H1 (cell line): ENCODE results near the gene CIC. TPM values are rescaled to one million over a fixed set of nuclear protein-coding genes. Genes with fewer than 3 reads are reported as not detected.

Source experiments
- CTCF ChIA-PET: fragments of 300-600 bp; sonication (Branson Sonifier 250); formaldehyde crosslinking; loops from one replicate; lab custom pipeline; 2021; ENCODE audit not compliant: partially characterized antibody; lab: Charles Lee
- POLR2A ChIA-PET: fragments of 300-600 bp; sonication (Branson Sonifier 250); formaldehyde crosslinking; loops from one replicate; lab custom pipeline; 2021; ENCODE audit warnings: inconsistent platforms; ENCODE audit not compliant: partially characterized antibody; lab: Charles Lee
- DNase-seq, 2 experiments: peaks; one replicate each; pipeline versions ENCODE4 v3.0.0 to v3.0.0-alpha.2; 2010 to 2022; ENCODE audit warnings: low spot score in 2 of 2, low read depth in 1 of 2, mixed read lengths in 1 of 2
- FAIRE-seq: peaks from 2 replicates; lab custom pipeline; 2011; peaks lifted over from hg19 to GRCh38; lab: Jason Lieb, UNC
- H2AFZ ChIP-seq: 2 replicates; pipeline ENCODE4 v1.8.1; 2012; ENCODE audit warnings: low read length, inconsistent platforms
- H2AK5ac ChIP-seq: 2 replicates; pipeline ENCODE4 v1.6.1; 2013; ENCODE audit warnings: low read depth, low read length
- H2BK120ac ChIP-seq: replicated peaks from 2 replicates; pipeline ENCODE3; 2013; ENCODE audit warnings: low read depth, low read length, inconsistent platforms
- H2BK12ac ChIP-seq: 2 replicates; pipeline ENCODE4 v1.6.1; 2013; ENCODE audit warnings: low read depth, low read length
- H2BK15ac ChIP-seq: 2 replicates; pipeline ENCODE4 v1.6.1; 2013; ENCODE audit warnings: low read length
- H2BK20ac ChIP-seq: 2 replicates; pipeline ENCODE4 v1.6.1; 2013; ENCODE audit warnings: low read length
- H2BK5ac ChIP-seq: 2 replicates; pipeline ENCODE4 v1.6.1; 2013; ENCODE audit warnings: low read depth, low read length
- H3K14ac ChIP-seq: 2 replicates; pipeline ENCODE4 v1.6.1; 2013; ENCODE audit warnings: inconsistent platforms; ENCODE audit not compliant: insufficient read length
- H3K18ac ChIP-seq: 2 replicates; pipeline ENCODE4 v1.6.1; 2013; ENCODE audit warnings: low read length; ENCODE audit errors: extremely low read depth
- H3K23ac ChIP-seq: 2 replicates; pipeline ENCODE4 v1.6.1; 2013; ENCODE audit warnings: inconsistent platforms; ENCODE audit not compliant: insufficient read length
- H3K23me2 ChIP-seq: 2 replicates; pipeline ENCODE4 v1.6.1; 2013; ENCODE audit warnings: low read depth, low read length
- H3K27ac ChIP-seq: 2 replicates; pipeline ENCODE4 v1.6.1; 2011; ENCODE audit warnings: low read depth, low read length, inconsistent platforms
- H3K27me3 ChIP-seq, 4 experiments: replicated peaks in 1 of 4; 1 replicate in 1 of 4; 2 replicates in 3 of 4; pipeline versions ENCODE4 v1.6.1 to v1.8.1; 2011 to 2013; ENCODE audit warnings: low read length in 3 of 4, mild to moderate bottlenecking in 3 of 4, inconsistent platforms in 2 of 4, mixed read lengths in 2 of 4, moderate library complexity in 1 of 4; ENCODE audit not compliant: control insufficient read depth in 3 of 4, insufficient read depth in 3 of 4; ENCODE audit errors: extremely low read depth in 1 of 4
- H3K36me3 ChIP-seq, 4 experiments: 2 replicates each; pipeline versions ENCODE4 v1.6.1 to v1.8.1; 2011 to 2013; ENCODE audit warnings: mild to moderate bottlenecking in 4 of 4, low read length in 3 of 4, moderate library complexity in 2 of 4, control low read depth in 1 of 4, inconsistent platforms in 1 of 4; ENCODE audit not compliant: insufficient read depth in 4 of 4, control insufficient read depth in 2 of 4
- H3K4ac ChIP-seq: replicated peaks from 2 replicates; pipeline ENCODE3; 2013; ENCODE audit warnings: low read length, low read depth, mixed read lengths, inconsistent platforms; ENCODE audit not compliant: insufficient read length
- H3K4me1 ChIP-seq, 4 experiments: replicated peaks in 1 of 4; 1 replicate in 1 of 4; 2 replicates in 3 of 4; pipeline versions ENCODE4 v1.6.1 to v1.8.1; 2011 to 2013; ENCODE audit warnings: low read length in 3 of 4, inconsistent platforms in 2 of 4, mixed read lengths in 1 of 4; ENCODE audit not compliant: insufficient read depth in 4 of 4, control insufficient read depth in 3 of 4
- H3K4me2 ChIP-seq, 2 experiments: 2 replicates each; pipeline versions ENCODE4 v1.6.1 to v1.8.1; 2011 to 2013; ENCODE audit warnings: low read depth in 2 of 2, low read length in 2 of 2, control low read depth in 1 of 2, inconsistent platforms in 1 of 2, mild to moderate bottlenecking in 1 of 2; ENCODE audit not compliant: insufficient read depth in 1 of 2
- H3K4me3 ChIP-seq, 4 experiments: fragments of 200-600, 300-600 bp in 1 of 4; sonication (generic), shearing (Covaris generic), sonication (Bioruptor Twin) in 1 of 4; 2 replicates each; pipeline versions ENCODE4 v1.5.1 to v1.8.1; 2011 to 2016; ENCODE audit warnings: low read length in 4 of 4, low read depth in 3 of 4, control low read depth in 2 of 4, inconsistent platforms in 2 of 4, mild to moderate bottlenecking in 2 of 4, mixed read lengths in 1 of 4, moderate library complexity in 1 of 4; ENCODE audit not compliant: insufficient read depth in 2 of 4; ENCODE audit errors: extremely low read depth in 1 of 4
- H3K56ac ChIP-seq: replicated peaks from 2 replicates; pipeline ENCODE3; 2013; ENCODE audit warnings: low read depth, mild to moderate bottlenecking, mixed read lengths, low read length, inconsistent platforms; ENCODE audit not compliant: insufficient read length
- H3K79me1 ChIP-seq: 2 replicates; pipeline ENCODE4 v1.6.1; 2013; ENCODE audit warnings: low read depth, low read length, control low read depth
- H3K79me2 ChIP-seq, 2 experiments: 2 replicates each; pipeline versions ENCODE4 v1.6.1 to v1.8.1; 2012 to 2013; ENCODE audit warnings: low read length in 2 of 2, mild to moderate bottlenecking in 2 of 2, inconsistent platforms in 1 of 2; ENCODE audit not compliant: insufficient read depth in 2 of 2, control insufficient read depth in 1 of 2
- H3K9ac ChIP-seq, 4 experiments: replicated peaks in 1 of 4; 1 replicate in 1 of 4; 2 replicates in 3 of 4; pipeline versions ENCODE4 v1.6.1 to v1.8.1; 2011 to 2013; ENCODE audit warnings: low read depth in 3 of 4, low read length in 3 of 4, control low read depth in 2 of 4, mild to moderate bottlenecking in 2 of 4, moderate library complexity in 2 of 4, inconsistent platforms in 1 of 4; ENCODE audit errors: extremely low read depth in 1 of 4
- H3K9me3 ChIP-seq, 2 experiments: 2 replicates each; pipeline versions ENCODE4 v1.6.1 to v1.8.1; 2012 to 2013; ENCODE audit warnings: mild to moderate bottlenecking in 2 of 2, moderate library complexity in 2 of 2, control low read depth in 1 of 2, inconsistent platforms in 1 of 2, low read depth in 1 of 2, low read length in 1 of 2, mixed read lengths in 1 of 2; ENCODE audit not compliant: insufficient read depth in 2 of 2
- H4K20me1 ChIP-seq, 2 experiments: replicated peaks in 1 of 2; 2 replicates each; pipeline versions ENCODE3 to v1.8.1; 2011 to 2013; ENCODE audit warnings: inconsistent platforms in 2 of 2, low read length in 2 of 2, mild to moderate bottlenecking in 1 of 2; ENCODE audit not compliant: insufficient read depth in 2 of 2, control insufficient read depth in 1 of 2
- H4K5ac ChIP-seq: 2 replicates; pipeline ENCODE4 v1.6.1; 2013; ENCODE audit warnings: low read length, low read depth, mixed read lengths, inconsistent platforms; ENCODE audit not compliant: insufficient read length
- H4K8ac ChIP-seq: 2 replicates; pipeline ENCODE4 v1.8.0; 2013; ENCODE audit warnings: mild to moderate bottlenecking, moderate library complexity, low read length, inconsistent platforms; ENCODE audit not compliant: insufficient read depth; ENCODE audit errors: extremely low read depth
- H4K91ac ChIP-seq: replicated peaks from 2 replicates; pipeline ENCODE3; 2013; ENCODE audit warnings: low read length, mixed read lengths, inconsistent platforms; ENCODE audit not compliant: insufficient read length
- CEBPB ChIP-seq: IDR thresholded peaks from 2 replicates; pipeline ENCODE4 v1.6.1; 2012; ENCODE audit warnings: low read depth, low read length
- SUZ12 ChIP-seq: fragments of 200-600 bp; sonication (generic); IDR thresholded peaks from 2 replicates; pipeline ENCODE4 v1.6.1; 2012; ENCODE audit warnings: mild to moderate bottlenecking, inconsistent platforms, low read length, moderate library complexity, mixed read lengths
- WGBS, 2 experiments: shearing (Covaris generic) in 1 of 2; methylation state at CpG; one replicate each; pipeline versions ENCODE4 v1.1.6 to v1.1.7; 2013 to 2015; ENCODE audit warnings: low lambda C conversion rate in 2 of 2, mixed read lengths in 2 of 2, inconsistent platforms in 1 of 2, low coverage in 1 of 2, missing lambda C conversion rate in 1 of 2; ENCODE audit not compliant: insufficient replicate concordance in 2 of 2, insufficient coverage in 1 of 2, insufficient read length in 1 of 2; ENCODE audit errors: extremely low coverage in 1 of 2, missing lambda C conversion rate in 1 of 2; 5-methylcytosine and 5-hydroxymethylcytosine counted together
- polyA plus RNA-seq, 7 experiments: library from polyadenylated mRNA; depleted of rRNA in 3 of 7; stranded (reverse) in 5 of 7; unstranded in 2 of 7; fragments of >200 nt in 5 of 7; fragments of 200-250 nt in 2 of 7; gene quantifications; 1 replicate in 5 of 7; 2 replicates in 1 of 7; 4 replicates in 1 of 7; pipeline versions ENCODE4 v1.2.1 to v1.2.3, GENCODE V29; 2011 to 2013; ENCODE audit warnings: missing spikeins in 2 of 7, mixed read lengths in 2 of 7
- total RNA-seq: library from RNA; stranded (reverse); fragmentation: NEBNext Ultra II Directional; extraction: Animal tissue kit (Norgen Biotek cat#: 25700); gene quantifications from 2 replicates; pipeline ENCODE4 v1.2.1, GENCODE V29; 2021
- TF ChIP-seq, protein P1 (sequence below): IDR thresholded peaks from 2 replicates; pipeline ENCODE4 v1.6.1; 2012; ENCODE audit warnings: inconsistent platforms

Gene CIC
- total and polyA plus RNA-seq, 2 of the 8 experiments (the other 6 are each of a cell fraction or from before 2014, with no cell fraction given) = 13.2 to 43.6 TPM

DNA sequence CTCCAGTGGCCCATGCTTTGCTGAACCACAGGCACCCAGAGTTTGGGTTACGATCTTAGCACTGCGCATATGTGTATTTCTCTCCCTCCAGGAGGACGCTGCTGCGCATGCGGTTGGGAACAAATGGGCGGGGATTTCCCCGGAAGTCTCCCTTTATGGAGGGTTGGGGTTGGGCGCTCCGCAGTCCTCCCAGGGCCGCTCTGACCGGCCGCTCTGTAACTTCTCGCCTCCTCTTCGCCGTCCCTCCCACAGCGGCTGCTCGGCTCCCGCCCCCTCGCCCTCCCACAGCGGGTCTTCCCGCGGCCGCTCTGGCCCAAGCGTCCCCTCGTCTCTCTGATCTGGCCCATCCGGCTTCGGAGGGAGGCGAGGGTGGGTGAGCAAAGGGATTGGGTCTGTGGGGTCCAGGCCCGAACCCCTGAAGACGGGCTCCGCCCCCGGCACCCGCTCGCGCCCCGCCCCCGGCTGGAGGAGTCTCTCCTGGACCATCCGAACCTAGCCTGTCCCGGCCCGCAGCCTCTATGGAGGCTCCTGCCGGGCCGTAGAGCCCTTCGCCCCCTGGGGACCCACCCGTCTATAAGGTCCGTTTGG, 56.4 kb downstream of the CIC start, which contains the start of gene MEGF8:
Gene MEGF8 (plus strand): TSS at position 328 of the 588 bp plus-strand sequence. CDS start 609 bp downstream, outside the sequence.
- FAIRE-seq = peak; percentile 98
- no peak within 1 kb of the TSS for H2AFZ ChIP-seq
- CTCF ChIA-PET = no interaction called here
- TF ChIP-seq CEBPB (no peak), SUZ12 (no peak)
- TF ChIP-seq, protein P1, sequence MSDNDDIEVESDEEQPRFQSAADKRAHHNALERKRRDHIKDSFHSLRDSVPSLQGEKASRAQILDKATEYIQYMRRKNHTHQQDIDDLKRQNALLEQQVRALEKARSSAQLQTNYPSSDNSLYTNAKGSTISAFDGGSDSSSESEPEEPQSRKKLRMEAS = no peak

More for the DNA sequence above, 56.4 kb downstream of the CIC start, which contains the start of gene MEGF8:
- Histone ChIP-seq H2AK5ac (no peak within 1 kb of the TSS), H3K4me3 (peak within 1 kb of the TSS; percentile 72 to 89 (median 78)), H2BK20ac (no peak within 1 kb of the TSS), H3K79me1 (peaks cover 6% of the 10 kb centered on the region; the same call in 1 of the 2 replicates), H3K4me1 (peaks cover 0 to 4% (median 1%) of the 10 kb centered on the region in 4 experiments; a peak in 2 of 7 replicates), H3K14ac (no peak within 1 kb of the TSS), H4K5ac (peak within 1 kb of the TSS; percentile 51), H3K79me2 (peaks cover 0 to 16% of the 10 kb centered on the region in 2 experiments; a peak in 1 of 4 replicates), H3K23me2 (peaks cover 13% of the 10 kb centered on the region; the same call in 1 of the 2 replicates), H3K23ac (no peak within 1 kb of the TSS), H2BK15ac (no peak within 1 kb of the TSS), H3K4me2 (peak within 1 kb of the TSS; percentile 80 to 89), H3K27me3 (peaks cover 0 to 15% (median 8%) of the 10 kb centered on the region in 4 experiments; a peak in 5 of 7 replicates), H4K8ac (peak within 1 kb of the TSS; percentile 64), H2BK5ac (no peak within 1 kb of the TSS), H3K9ac (peak within 1 kb of the TSS; percentile 4 to 82 (median 17); a peak in 5 of 7 replicates), H2BK120ac (no peak within 1 kb of the TSS), H3K9me3 (no peaks in the 10 kb centered on the region), H3K4ac (peak within 1 kb of the TSS; percentile 75), H2BK12ac (no peak within 1 kb of the TSS), H3K18ac (peak within 1 kb of the TSS; percentile 60), H3K56ac (peak within 1 kb of the TSS; percentile 78), H3K36me3 (no peaks in the 10 kb centered on the region), H4K20me1 (peaks cover 0 to 4% of the 10 kb centered on the region in 2 experiments), H3K27ac (no peak within 1 kb of the TSS), H4K91ac (no peak within 1 kb of the TSS)
- peak; percentile 96 to 98 for DNase-seq
- POLR2A ChIA-PET = no interaction called here
- WGBS, 2 experiments = 1% methylated on average over 33 of the region's 45 CpGs; no CpG with 5 or more reads in 1 of the 2 experiments
